SK-N-SH (cell line): ENCODE measurements around the gene MSL3B.
"Not testable (repeated sequence)": the region's sequence is repeated elsewhere in the genome, so short reads cannot be mapped to it uniquely, and the experiment has no call there.

Experiments used
- FOXM1 ChIP-seq: IDR thresholded peaks from 2 replicates; pipeline ENCODE4 v1.4.0; 2012; ENCODE audit warnings: low read depth, mild to moderate bottlenecking
- GABPA ChIP-seq: IDR thresholded peaks from 2 replicates; pipeline ENCODE4 v1.4.0; 2012; ENCODE audit warnings: low read depth, mild to moderate bottlenecking
- JUND ChIP-seq: IDR thresholded peaks from 2 replicates; pipeline ENCODE4 v1.4.0; 2012
- POLR2AphosphoS5 ChIP-seq: IDR thresholded peaks from 2 replicates; pipeline ENCODE4 v1.6.1; 2012; ENCODE audit warnings: low read depth, low read length
- SIN3A ChIP-seq: IDR thresholded peaks from 2 replicates; pipeline ENCODE4 v1.6.1; 2012; ENCODE audit warnings: low read depth, mild to moderate bottlenecking, low read length, moderate library complexity, borderline replicate concordance
- TF ChIP-seq, protein P1 (sequence below): fragments of 200-600 bp; sonication (generic); IDR thresholded peaks from 2 replicates; pipeline ENCODE4 v1.6.1; 2017; ENCODE audit warnings: antibody characterized with exemption, mild to moderate bottlenecking, moderate library complexity

DNA sequence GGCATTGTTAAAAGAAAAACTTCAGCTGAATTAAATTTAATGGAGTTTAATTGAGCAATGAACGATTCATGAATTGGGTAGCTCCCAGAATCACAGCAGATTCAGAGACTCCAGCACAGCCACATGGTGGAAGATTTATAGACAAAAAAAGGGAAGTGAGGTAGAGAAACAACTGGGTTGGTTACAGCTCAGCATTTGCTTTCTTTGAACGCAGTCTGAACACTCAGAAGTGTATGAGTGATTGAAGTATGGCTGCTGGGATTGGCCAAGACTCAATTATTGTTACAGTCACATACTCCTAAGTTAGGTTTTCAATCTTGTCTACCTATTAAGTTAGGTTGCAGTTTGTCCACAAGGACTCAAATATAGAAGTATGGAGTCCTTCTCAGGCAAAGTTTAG lies 3.9 kb upstream of the MSL3B start:
- not testable (repeated sequence) for TF ChIP-seq FOXM1, POLR2AphosphoS5, JUND, SIN3A, GABPA
- TF ChIP-seq, protein P1, sequence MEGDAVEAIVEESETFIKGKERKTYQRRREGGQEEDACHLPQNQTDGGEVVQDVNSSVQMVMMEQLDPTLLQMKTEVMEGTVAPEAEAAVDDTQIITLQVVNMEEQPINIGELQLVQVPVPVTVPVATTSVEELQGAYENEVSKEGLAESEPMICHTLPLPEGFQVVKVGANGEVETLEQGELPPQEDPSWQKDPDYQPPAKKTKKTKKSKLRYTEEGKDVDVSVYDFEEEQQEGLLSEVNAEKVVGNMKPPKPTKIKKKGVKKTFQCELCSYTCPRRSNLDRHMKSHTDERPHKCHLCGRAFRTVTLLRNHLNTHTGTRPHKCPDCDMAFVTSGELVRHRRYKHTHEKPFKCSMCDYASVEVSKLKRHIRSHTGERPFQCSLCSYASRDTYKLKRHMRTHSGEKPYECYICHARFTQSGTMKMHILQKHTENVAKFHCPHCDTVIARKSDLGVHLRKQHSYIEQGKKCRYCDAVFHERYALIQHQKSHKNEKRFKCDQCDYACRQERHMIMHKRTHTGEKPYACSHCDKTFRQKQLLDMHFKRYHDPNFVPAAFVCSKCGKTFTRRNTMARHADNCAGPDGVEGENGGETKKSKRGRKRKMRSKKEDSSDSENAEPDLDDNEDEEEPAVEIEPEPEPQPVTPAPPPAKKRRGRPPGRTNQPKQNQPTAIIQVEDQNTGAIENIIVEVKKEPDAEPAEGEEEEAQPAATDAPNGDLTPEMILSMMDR = not testable (repeated sequence)
